HG03159 (cell line): ENCODE measurements around the gene COX7B.
A peak's percentile ranks its signal among the peaks of the same experiment; 100 is the strongest.
"Not testable (repeated sequence)": the region's sequence is repeated elsewhere in the genome, so short reads cannot be mapped to it uniquely, and the experiment has no call there.

Experiments used
- ATAC-seq: cut with Tn5 transposase; IDR thresholded peaks from one replicate; pipeline ENCODE4 v1.9.1; 2021; ENCODE audit warnings: mild to moderate bottlenecking, moderate library complexity; ENCODE audit not compliant: unreplicated experiment

The COX7B gene

GRCh38 chrX:77899081-77899828 lies at the start of gene COX7B:
Gene COX7B, plus strand, starts transcription at chrX:77899468. Its CDS starts 86 bp downstream, at chrX:77899554.
- ATAC-seq = peak; percentile 60

GRCh38 chrX:77875372-77875771 lies 23.9 kb upstream of the COX7B start:
- ATAC-seq = no peak

GRCh38 chrX:77881418-77881817 lies 17.9 kb upstream of the COX7B start:
- ATAC-seq = not testable (repeated sequence)

- no peak for ATAC-seq
Measured at GRCh38 chrX:77892887-77893286, 6.4 kb upstream of the COX7B start.

GRCh38 chrX:77893713-77894112 lies 5.6 kb upstream of the COX7B start:
- no peak for ATAC-seq

- ATAC-seq = peak; percentile 92
Measured at GRCh38 chrX:77894921-77895886, 4.1 kb upstream of the COX7B start, which contains the start of gene MAGT1. Gene MAGT1, minus strand, starts transcription at chrX:77895435. Its CDS starts 25 bp downstream, at chrX:77895410.

GRCh38 chrX:77900688-77901087 lies 1.4 kb downstream of the COX7B start:
- ATAC-seq = no peak

- ATAC-seq = no peak
Measured at GRCh38 chrX:77901506-77901905, 2.2 kb downstream of the COX7B start.

GRCh38 chrX:77910108-77910840 lies 11.0 kb downstream of the COX7B start, which contains the start of gene ATP7A:
Gene ATP7A, plus strand, starts transcription at chrX:77910693. Its CDS starts 60,949 bp downstream, at chrX:77971642.
- peak; percentile 94 for ATAC-seq

- peak; percentile 53 for ATAC-seq
Measured at GRCh38 chrX:77917294-77917933, 18.1 kb downstream of the COX7B start.

- no peak for ATAC-seq
Measured at GRCh38 chrX:77918568-77918967, 19.3 kb downstream of the COX7B start.

- not testable (repeated sequence) for ATAC-seq
Measured at GRCh38 chrX:77919370-77919769, 20.1 kb downstream of the COX7B start.

- no peak for ATAC-seq
Measured at GRCh38 chrX:77922787-77923186, 23.5 kb downstream of the COX7B start.

- no peak for ATAC-seq
Measured at GRCh38 chrX:77924320-77924859, 25.1 kb downstream of the COX7B start.

- ATAC-seq = no peak
Measured at GRCh38 chrX:77925764-77926163, 26.5 kb downstream of the COX7B start.

- no peak for ATAC-seq
Measured at GRCh38 chrX:77930581-77930980, 31.3 kb downstream of the COX7B start.

- no peak for ATAC-seq
Measured at GRCh38 chrX:77935886-77936285, 36.6 kb downstream of the COX7B start.

GRCh38 chrX:77936299-77936698 lies 37.0 kb downstream of the COX7B start:
- ATAC-seq = no peak

GRCh38 chrX:77937291-77937690 lies 38.0 kb downstream of the COX7B start:
- ATAC-seq = no peak

- ATAC-seq = no peak
Measured at GRCh38 chrX:77938083-77938680, 38.9 kb downstream of the COX7B start.
